ENCODE measurements around the gene PRICKLE3.
"Not testable (repeated sequence)": the region's sequence is repeated elsewhere in the genome, so short reads cannot be mapped to it uniquely, and the experiment has no call there.

Gene PRICKLE3

DNA sequence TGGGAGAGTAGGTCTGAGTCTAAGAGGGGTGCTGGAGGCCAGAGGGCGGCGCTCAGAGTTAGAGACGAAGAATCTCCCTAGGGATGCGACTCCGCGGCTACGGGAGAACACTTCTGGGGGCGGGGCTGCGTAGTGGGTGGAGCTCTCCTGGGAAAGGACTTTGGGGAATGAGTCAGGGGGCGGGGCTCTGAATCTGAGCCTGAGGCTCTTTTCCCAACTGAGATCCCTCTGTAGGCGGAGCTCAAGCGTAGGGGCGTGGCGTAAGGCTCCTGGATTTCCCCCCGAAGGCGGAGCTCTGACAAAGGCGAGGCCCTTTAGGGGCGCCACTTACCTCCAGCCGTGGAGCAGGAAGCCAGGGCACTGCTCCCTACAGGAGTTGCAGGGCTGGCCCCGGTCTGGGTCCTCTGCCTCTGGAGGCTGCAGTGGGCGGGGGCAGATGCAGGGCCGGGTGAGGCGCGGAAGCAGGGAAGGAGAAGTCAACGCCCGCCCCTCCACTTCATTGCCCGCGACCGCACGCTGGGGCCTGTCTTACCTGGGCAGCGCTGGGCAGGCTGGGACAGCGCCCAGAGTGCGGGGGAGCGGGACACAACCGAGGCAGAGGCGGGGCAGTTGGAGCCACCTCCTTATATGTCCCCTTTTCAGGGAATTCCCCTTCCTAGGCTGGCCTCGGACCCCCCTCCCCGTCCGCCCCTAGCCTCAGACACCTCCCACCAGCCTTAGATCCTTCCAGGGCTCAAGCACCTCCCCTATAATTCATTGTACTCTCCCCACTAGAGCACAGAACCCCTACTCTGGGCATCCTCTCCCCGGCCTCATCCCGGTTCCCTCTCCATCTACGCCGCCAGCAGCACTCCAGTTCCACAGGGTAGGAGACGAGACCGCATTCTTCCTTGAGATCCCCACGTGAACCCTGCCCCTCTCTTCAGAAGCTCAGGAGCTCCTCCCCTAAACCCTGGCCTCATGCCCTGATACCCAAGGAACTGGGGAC, 1.6 kb downstream of the PRICKLE3 start:
- no peak for DNase-seq (ENCODE audit: low read depth in 3 of 3, low spot score in 1 of 3)

DNA sequence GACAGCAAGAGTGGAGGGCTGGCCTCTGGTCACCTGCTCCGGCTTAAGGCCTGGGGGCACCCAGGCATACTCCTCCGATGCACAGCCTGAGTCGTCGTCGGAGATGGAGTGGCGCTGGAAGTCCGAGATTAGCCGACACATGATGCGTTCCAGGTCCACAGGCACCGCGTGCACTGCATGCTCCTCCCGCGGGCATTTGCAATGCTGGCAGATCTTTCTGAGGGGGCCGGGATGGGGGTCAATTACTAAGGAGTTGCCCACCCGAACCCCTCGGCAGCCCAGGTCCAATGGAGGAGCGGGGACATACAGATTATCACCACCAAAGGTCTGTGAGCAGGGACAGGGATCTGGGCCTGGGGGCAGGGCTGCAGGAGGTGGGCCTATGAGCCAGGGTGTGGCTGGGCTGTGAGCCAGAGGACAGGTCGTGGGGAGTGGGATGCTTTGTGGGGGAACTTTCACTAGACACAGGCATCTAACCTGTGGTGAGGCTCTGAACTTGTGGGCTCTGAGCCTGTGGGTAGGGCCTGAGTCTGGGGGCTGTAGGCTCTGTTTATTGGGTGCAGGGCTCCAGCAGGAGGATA, 2.4 kb downstream of the PRICKLE3 start:
- no peak for DNase-seq (ENCODE audit: low read depth in 3 of 3, low spot score in 1 of 3)

DNA sequence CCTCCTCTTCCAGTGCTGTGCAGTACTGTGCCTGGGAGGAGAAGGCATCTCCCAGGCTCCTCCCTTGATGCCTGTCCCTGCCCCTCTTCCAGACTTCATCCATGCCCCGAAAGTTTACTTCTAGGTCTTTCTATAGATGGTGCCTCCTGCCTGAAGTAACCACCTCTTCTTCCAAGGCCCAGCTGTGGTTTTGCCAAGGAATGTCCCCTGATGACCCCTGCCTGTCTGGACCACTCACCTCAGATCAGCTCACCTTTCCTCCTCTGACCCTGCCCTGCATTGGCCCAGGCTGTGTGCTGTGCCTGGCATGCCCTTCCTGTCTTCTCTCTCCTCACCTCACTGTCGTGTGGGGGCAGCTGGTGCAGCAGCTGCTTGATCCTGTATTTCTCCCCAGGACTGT, 6.8 kb downstream of the PRICKLE3 start:
- DNase-seq (ENCODE audit: low read depth in 3 of 3, low spot score in 1 of 3) = no peak

DNA sequence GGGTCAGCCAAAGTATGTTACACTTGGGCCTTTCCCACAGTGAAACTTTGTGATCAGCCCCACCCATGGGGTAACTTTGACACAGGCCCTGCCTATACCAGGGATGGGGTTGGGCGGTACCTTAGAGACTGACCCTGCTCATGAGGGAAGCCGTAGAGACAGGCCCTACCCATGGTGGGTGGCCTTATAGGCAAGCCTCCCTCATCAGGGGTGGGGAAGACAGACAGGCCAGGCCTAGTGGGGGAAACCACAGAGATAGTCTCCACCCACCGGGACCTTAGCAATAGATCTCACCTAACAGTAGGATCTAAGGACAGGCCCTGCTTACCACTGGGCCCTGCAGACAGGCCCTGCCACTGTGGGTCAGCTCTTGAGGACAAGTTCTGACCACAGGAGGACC, 7.6 kb downstream of the PRICKLE3 start:
- DNase-seq (ENCODE audit: low read depth in 3 of 3, low spot score in 1 of 3) = no peak

DNA sequence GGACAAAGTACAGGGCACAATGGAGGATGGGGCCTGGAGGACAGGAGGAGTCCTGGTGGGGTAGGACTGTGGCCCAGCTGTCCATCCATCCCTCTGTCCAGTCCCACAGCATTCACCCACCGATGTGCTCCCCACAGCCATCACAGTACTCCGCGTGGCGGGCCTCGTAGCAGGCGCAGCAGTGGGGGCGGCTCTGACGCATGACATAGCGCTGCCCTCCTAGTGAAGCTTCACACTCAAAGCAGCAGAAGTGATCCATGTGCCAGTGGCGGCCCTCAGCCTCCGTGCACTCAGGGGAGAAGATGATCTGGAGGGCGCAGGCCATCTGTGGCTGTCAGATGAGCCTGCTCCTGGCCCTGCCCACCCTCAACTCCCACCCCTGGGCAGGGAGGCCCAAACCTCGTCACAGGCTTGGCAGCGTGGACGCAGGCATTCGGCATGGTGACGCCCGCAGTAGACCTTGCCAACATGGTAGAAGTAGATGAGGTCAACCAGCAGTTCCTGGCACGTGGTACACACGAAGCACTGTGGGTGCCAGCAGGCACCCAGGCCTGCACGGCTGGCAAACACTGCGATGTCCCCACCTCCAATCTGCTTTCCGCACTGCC, 8.2 kb downstream of the PRICKLE3 start:
- DNase-seq (ENCODE audit: low read depth in 3 of 3, low spot score in 1 of 3) = no peak

DNA sequence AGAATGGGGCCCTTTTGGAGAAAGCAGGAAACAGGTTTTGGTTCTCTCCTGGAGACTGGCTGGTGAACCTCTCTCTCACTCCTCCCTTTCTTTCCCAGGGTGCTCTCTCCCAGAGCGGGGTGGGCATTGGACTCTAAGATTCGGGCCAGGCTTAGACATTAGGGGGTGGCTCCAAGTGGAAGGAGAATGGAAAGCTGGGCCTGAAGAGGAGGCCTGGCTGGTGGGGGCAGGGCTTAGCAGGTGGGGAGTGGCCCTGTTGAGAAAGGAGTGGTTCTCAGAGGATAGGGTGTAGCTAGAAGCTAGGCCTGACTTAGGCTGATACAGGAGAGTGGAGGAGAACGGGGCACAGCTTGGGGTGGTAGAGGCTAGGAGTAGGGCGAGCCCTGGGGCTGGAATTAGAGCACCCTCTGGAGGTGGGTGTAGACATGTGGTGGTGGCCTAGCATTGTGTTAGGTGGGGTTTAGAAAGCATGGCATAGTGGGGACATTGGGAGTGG, 8.8 kb downstream of the PRICKLE3 start:
- no peak for DNase-seq (ENCODE audit: low read depth in 3 of 3, low spot score in 1 of 3)

DNA sequence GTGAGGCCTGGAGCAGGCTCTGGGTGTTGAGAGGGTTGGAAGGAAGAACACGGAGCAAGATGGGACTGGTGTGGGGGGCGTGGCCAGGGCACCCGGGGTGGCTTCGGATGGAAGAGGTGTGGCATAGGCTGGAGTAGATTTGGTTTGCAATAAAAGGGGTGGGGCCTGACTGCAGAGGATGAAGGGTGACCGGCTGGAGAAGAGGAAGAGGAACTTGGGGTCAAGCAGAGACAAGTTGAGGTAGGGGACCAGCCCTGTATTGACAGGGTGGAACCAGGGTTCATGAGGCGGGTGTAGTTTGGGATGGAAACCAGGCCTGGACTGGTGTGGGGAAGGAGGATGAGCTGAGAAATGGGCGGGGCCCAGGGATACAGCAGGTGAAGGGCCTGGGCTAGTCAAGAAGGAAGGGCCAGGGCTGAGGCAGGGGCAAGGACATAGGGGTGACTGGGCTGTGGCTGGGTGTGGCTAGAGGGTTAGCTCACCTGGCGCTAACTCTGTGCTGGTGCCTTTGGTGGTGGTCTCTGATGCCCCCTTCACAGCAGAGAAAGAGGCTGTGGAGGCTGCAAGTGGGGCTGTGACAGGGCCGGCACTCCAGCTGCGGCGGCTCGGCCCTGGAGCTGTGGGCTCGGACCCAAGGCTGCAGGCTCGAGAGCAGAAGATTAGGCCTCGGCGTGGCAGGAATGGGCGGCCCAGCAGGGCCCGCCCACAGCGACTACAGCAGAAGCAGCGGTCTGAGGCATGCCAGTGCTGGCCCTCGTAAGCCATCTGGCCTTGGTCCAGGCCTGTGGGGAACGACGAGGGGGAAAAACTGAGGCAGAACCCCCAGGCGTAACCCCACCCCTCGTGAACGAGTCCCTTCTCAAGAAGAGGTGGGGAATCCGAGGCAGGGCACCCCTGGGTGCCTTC, 9.5 kb downstream of the PRICKLE3 start:
- no peak for DNase-seq (ENCODE audit: low read depth in 3 of 3, low spot score in 1 of 3)

DNA sequence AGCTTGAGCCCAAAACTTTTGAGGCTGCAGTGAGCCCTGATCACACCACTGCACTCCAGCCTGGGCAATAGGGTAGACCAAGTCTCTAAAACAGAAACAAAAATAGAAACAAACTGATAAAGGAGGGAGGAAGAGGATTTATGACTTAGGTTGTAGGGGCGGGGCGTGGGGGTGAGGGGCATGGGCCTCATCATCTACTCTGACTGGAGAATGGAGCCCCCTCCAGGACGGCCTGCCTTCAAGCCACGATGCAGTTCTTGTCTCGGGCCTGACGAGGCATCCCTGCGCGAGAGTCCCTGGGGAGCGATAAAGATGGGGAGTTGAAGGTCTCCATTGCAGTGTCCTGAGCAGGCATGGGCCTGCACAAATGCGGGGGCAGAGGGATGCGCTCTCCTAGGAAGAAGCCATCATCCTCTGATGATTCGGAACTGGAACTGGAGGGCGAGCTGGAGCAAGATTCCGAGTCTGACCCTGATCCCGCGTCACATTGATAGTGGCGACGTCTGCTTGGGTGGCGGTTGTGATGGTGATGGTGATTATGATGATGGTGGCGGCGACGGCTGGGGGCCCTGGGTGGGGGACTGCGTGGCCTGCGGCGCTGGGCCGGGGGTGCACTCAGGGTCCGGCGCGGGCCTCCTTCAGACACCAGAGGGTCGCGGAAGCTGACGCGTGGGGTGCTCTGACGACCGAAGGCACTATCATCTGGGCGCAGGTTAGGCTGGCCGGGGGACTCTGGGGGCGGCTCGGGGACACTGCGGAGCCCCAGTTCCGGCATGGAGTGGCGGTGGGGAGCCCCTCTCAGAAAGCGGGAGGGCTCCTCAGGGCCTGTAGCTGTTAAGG, 10.5 kb downstream of the PRICKLE3 start:
- no peak for DNase-seq (ENCODE audit: low read depth in 3 of 3, low spot score in 1 of 3)

DNA sequence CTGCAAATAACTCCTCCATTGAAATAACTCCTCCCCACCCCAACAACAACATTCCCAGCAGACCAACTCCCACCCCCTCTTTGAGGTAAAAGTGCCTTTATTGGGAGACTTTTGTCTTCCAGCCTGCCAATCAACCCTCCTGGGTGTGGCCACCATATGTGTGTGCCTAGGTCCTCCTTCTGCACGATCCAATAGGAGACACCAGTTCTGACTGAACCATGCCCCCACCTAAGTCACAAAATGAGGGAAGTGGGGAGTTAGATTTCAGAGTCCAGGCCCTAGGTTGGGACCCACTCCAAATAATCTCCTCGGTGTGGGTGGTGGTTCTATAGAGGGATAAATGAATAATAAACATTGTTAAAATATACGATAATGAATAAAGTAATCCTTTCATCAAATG, 11.4 kb downstream of the PRICKLE3 start:
- no peak for DNase-seq (ENCODE audit: low read depth in 3 of 3, low spot score in 1 of 3)

DNA sequence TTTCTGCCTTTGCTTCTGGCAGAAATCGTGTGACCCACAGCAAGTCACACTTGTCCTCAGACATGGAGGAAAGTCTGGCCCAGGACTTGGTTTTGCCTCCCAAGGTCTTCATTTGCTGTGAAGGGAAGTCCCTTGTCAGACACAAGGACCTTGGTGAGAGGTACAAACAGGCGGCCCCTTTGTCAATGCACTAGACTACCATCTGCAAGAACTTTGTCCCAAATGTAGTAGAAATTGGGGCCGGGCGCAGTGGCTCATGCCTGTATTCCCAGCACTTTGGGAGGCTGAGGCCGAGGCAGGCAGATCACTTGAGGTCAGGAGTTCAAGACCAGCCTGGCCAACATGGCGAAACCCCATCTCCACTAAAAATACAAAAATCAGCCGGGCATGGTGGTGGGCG, 12.6 kb downstream of the PRICKLE3 start:
- DNase-seq (ENCODE audit: low read depth in 3 of 3, low spot score in 1 of 3) = not testable (repeated sequence)

DNA sequence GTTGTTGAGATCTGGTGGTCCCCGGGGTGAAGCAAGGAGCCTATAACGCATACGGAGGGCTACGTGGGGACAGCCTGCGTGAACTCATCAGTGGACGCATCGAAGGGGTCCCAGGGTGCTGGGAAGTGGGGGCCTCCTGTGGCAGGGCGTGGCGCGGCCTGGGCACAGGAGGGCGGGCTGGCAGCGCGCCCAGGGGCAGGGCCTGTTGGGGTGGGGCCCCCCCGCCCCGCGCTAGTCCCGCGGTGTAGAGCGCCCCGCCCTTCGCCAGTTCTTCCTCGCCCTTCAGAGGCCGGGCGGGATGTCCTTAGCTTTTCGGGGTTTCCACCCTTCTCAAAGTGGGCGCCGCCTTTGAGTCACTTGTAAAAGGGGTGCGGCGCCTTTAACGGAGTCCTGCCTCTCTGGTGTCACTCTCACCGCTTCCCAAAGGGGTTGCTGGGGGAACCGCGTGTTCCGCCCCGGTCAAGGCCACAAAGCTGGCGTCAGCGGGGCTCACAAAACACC, 13.8 kb downstream of the PRICKLE3 start:
- DNase-seq (ENCODE audit: low read depth in 3 of 3, low spot score in 1 of 3) = peak in 2 of 3 donors; percentile 38 to 44

DNA sequence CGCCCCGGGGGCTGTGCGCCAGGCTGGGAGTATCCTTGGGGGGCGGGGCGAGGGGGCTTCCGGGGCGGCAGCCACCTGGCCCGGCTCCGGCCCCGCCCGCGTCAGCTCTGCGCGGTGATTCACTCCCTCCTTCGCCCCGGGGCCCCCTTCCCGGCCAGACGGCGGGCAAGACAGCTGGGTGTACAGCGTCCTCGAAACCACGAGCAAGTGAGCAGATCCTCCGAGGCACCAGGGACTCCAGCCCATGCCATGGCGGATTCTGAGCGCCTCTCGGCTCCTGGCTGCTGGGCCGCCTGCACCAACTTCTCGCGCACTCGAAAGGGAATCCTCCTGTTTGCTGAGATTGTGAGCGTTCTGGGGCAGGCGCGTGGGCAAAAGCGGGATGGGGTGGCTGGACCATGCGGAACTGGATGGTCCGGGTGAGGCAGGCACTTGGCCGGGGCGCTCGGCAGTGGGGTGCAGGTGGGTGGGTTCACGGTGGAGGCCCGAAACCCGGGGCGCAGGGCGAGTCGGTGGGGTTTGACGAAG, 14.4 kb downstream of the PRICKLE3 start, which contains the start of gene PLP2:
Gene PLP2 (plus strand): TSS at position 147 of the 528 bp plus-strand sequence. CDS start 103 bp downstream, at position 250.
- DNase-seq (ENCODE audit: low read depth in 3 of 3, low spot score in 1 of 3) = peak; percentile 50 to 65 (median 60)

DNA sequence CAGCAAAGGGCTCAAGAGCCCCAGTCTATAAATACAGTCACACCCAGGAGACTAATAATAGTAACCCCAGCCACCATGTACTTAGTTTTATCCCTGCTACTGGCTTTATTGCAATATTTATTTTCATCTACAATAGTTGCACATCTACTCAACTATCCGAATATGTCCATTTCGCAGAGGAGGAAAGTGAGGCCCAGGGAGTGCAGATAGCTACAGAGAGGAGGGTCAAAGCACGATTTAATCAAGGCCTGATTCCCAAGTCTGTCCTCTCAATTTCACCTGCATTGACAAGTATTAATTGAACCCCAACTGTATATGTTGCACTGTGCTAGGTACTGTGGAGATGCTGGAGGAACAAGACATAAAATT, 18.4 kb downstream of the PRICKLE3 start:
- DNase-seq (ENCODE audit: low read depth in 3 of 3, low spot score in 1 of 3) = no peak

DNA sequence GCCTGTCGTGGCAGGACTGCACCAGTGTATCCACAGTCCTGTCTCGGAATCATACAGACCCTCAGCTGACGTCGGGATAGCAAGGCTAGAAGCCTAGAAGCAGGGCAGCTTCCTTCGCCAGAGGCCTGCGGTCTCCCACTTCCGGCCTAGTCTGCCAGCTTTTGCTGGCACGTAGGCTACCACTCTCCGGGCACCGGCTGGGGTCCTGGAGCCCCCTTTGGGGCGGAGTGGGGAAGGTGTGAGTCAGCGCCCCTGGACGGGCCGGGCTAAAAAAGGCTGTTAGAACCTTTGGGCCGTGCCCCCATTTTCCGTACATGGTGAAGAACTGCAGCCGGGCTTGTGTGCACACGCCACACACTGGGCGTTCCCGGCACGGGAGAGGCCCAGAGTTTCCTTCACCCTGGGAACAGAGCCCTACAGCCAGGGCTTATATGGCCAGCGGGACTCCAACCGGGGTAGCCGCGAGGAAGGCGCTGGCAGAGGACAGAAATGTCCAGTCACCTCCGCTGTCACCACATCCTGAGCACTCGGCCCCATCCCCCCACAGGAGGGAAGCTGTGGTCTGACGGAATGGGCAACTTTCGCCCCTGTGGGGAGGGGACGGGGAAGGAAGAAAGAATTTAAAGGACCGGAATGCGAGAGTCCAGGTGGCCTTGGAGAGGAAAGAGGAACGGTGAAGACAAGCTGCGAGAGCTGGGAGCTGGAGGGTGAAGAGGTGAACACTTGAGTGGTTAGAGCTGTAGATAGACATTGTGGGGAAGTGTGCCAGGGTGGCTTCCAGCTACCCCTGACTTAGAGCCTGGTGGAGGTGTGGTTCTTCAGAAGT, 19.0 kb downstream of the PRICKLE3 start:
- peak in 2 of 3 donors; percentile 35 to 46 for DNase-seq (ENCODE audit: low read depth in 3 of 3, low spot score in 1 of 3)

DNA sequence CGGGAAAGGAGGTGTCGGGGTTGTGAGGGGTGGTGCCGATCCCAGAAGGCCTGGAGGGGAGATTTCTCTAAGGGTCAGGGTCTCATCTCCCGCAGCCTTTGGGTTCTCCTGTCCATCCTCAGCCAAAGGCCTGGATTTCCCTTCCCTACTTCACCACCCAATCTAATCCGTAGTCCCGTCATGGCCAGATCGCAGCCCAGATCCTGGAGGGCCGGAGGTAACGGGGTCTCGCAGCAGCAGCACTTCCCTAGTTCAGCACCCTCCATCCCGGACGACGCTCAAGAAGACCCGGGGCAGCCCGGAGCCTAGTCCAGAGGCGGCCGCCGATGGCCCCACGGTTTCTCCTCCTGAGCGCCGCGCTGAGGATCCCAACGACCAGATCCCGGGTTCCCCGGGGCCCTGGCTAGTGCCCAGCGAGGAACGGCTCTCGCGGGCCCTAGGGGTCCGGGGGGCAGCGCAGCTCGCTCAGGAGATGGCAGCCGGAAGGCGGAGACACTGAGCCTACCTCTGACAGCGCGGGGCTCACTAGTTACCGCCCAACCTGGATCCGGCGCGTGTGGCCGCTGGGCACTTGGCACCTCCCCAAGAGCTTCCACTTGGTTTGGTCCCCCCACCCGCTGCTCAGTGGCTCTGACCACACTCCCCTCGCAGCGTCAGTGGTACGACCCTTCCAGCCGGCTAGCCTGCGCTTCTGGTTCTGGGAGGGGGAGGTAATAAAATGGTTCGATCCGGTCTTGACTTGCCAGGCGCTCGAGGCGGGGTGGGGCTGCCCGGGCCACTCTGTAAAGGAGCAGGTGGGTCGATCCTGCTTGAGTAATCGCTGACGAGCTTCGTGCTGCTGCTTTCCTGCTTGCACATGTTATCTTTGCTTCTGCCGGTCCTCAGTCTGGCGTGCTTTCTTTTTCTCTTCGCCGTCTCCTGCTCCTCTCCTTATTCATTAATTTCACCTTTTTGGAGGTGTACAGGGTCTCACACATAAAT, 20.0 kb downstream of the PRICKLE3 start:
- DNase-seq (ENCODE audit: low read depth in 3 of 3, low spot score in 1 of 3) = peak in 2 of 3 donors; percentile 37 to 43

DNA sequence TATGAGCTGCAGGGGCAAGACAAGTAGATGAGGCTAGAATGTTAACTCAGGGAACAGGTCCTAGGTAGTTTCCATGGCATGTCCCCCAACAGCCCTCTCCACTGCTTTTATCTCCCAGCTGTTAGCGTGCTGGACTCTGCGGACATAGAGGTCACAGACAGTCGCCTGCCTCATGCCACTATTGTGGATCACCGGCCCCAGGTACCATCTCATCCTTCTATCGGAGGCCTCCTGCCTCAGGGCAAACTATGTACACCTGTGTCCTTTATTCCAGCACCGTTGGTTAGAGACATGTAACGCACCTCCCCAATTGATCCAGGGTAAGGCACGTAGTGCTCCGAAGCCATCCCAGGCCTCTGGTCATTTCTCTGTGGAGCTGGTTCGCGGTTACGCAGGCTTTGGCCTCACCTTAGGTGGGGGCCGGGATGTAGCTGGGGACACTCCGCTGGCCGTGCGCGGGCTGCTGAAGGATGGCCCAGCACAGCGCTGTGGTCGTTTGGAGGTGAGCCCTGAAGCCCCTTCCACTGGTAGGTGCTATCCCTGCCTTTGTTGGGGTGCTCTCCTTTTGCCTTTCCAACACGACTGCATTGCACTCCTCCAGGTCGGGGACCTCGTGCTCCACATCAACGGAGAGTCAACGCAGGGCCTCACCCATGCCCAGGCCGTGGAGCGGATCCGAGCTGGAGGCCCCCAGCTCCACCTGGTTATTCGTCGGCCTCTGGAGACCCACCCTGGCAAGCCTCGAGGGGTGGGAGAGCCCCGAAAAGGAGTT, 21.4 kb downstream of the PRICKLE3 start:
- no peak for DNase-seq (ENCODE audit: low read depth in 3 of 3, low spot score in 1 of 3)

Data from stimulated activated CD4-positive, alpha-beta T cell treated with anti-CD3 and anti-CD28 coated beads, TNF-alpha, amount 100 ng/mL, for 1 hour (primary cell).